GM18907 (cell line): Measurements from ENCODE around the gene ZNF615.
"Not testable (repeated sequence)": the region's sequence is repeated elsewhere in the genome, so short reads cannot be mapped to it uniquely, and the experiment has no call there.

Experiments
- ATAC-seq: cut with Tn5 transposase; IDR thresholded peaks from one replicate; pipeline ENCODE4 v1.9.1; 2021; ENCODE audit warnings: mild to moderate bottlenecking, moderate library complexity; ENCODE audit not compliant: unreplicated experiment

Gene ZNF615

GRCh38 chr19:52007806-52008557, at the start of gene ZNF615:
TSS of gene ZNF615 (minus strand) at chr19:52008211. CDS start at chr19:52003711, 4,500 bp downstream.
- peak; percentile 88 for ATAC-seq

DNA sequence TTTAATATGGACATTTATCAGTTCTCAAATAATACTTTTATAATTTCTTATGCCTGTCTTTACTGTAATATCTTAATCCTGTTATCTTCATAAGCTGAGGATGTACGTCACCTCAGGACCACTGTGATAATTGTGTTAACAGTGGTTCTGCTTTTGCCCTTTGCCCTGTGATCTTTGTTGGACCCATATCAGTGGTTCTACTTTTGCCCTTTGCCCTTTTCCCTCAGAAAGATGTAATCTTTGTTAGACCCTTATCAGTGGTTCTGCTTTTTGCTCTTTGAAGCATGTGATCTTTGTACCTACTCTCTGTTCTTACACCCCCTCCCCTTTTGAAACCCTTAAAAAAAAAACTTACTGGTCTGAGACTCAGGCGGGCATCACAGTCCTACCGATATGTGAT, 48.5 kb upstream of the ZNF615 start:
- not testable (repeated sequence) for ATAC-seq

GRCh38 chr19:52051736-52052135, 43.7 kb upstream of the ZNF615 start:
- ATAC-seq: not testable (repeated sequence)

DNA sequence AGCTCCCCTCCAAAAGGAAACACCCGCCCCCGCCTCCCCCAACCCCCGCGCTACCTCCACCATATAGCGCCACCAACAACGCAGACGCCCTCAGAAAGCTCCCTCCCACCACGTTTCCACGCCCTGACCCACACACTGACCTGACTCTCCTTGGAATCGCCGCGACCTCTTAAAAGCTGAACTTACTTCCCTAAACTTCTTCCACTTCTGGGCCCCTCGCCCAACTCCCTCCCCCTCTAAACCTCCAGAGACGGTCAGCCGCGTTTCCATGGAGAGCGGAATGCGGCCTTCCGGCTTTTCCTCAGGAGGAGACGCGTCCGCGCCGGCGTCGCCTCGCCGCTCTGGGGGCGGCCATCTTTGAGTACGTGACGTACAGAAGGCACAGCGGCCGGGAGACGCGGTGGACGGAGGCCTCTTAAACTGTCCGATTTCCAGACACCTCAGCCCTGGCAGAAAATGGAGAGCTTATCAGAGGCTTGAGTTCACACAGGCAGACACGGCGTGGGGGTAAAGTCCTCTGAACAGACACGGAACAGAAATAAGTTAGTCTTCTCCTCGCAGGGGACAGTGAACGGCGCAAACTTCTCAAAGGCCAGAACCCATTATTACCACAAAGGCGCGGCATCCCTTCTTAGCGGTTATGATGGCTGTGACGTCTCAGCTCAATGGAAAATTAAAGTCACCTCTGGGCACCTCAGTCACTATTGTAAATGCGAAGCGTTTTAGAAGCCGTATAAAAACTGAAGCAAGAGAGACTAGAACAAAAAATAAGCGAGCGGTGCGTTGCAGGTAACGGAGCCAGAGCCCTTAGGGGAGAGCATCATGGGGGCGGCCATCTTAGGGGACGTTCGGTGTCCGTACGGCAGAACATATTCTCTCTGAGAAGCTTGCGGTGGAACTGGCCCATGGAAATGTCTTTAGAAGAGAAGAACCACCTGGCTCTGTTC, 40.8 kb upstream of the ZNF615 start, which contains the start of gene ZNF432:
Gene ZNF432 (minus strand): TSS at position 284 of the 947 bp plus-strand sequence. CDS start 1,970 bp downstream, outside the sequence.
- peak; percentile 88 for ATAC-seq

GRCh38 chr19:52039169-52039568, 31.2 kb upstream of the ZNF615 start:
- ATAC-seq: no peak

DNA sequence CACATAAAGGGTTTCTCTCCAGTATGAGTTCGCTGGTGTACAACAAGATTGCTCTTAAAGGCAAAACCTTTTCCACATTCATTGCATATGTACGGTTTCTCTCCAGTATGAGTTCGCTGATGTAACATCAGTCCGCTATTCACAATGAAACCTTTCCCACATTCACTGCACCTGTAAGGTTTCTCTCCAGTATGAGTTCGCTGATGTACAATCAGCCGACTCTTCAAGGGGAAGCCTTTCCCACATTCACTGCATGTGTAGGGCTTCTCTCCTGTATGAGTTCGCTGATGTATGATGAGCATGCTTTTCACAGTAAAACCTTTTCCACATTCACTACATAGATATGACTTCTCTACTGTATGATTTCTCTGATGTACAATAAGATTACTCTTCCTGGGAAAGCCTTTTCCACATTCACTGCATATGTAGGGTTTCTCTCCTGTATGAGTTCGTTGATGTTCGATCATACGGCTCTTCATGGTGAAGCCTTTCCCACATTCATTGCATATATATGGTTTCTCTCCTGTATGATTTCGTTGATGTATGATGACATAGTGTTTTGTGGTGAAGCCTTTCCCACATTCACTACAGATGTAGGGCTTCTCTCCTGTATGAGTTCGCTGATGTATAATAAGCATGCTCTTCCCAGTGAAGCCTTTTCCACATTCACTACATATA, 26.2 kb upstream of the ZNF615 start:
- ATAC-seq: no peak

DNA sequence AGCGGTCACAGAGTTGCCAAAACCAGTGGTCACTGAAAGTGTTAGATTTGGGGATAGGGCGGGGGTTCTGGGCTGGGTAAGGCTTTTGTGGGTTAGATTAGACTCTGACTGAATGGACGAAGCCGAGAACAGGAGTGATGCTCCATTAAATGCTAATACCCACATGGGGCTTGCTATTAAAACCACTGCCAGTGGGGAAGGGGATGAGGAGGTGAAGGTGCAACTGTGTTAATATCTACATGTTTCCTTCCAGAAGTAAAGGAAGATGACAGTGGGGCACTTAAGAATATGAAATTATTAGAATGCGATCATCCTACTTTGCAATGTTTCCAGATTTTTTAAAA, 20.7 kb upstream of the ZNF615 start:
- ATAC-seq: peak; percentile 25

- peak; percentile 91 for ATAC-seq
Observed at GRCh38 chr19:52028027-52028779, 20.2 kb upstream of the ZNF615 start, which contains the start of gene ZNF614. TSS of gene ZNF614 (minus strand) at chr19:52028379. CDS start at chr19:52025745, 2,634 bp downstream.

DNA sequence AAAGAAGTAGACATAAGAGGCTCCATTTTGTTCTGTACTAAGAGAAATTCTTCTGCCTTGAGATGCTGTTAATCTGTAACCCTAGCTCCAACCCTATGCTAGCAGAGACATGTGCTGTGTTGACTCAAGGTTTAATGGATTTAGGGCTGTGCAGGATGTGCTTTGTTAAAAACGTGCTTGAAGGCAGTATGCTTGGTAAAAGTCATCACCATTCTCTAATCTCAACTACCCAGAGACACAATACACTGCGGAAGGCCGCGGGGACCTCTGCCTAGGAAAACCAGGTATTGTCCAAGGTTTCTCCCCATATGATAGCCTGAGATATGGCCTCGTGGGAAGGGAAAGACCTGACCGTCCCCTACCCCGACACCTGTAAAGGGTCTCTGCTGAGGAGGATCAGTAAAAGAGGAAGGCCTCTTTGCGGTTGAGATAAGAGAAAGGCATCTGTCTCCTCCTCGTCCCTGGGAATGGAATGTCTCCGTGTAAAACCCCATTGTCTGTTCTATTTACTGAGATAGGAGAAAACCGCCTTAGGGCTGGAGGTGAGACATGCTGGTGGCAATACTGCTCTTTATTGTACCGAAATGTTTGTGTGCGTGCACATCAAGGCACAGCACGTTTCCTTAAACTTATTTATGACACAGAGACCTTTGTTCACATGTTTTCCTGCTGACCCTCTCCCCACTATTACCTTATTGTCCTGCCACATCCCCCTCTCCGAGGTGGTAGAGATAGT, 18.4 kb upstream of the ZNF615 start:
- not testable (repeated sequence) for ATAC-seq

- not testable (repeated sequence) for ATAC-seq
Observed at GRCh38 chr19:52024478-52024877, 16.5 kb upstream of the ZNF615 start.

DNA sequence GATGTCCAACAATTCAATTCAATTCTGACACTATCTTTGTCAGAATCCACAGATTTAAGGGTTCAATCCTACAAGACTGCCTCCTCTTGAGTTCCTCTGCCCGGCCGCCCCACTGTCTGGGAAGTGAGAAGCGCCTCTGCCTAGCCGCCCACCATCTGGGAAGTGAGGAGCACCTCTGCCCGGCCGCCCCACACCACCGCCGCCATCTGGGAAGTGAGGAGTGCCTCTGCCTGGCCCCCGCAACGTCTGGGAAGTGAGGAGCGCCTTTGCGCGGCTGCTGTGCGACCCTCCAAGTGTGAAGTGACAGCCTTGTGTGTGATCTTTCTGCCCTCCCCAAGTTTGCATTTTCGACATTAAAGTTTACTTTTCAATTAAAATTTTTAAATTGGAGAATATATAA, 14.2 kb upstream of the ZNF615 start:
- no peak for ATAC-seq

GRCh38 chr19:52020506-52020905, 12.5 kb upstream of the ZNF615 start:
- no peak for ATAC-seq

- ATAC-seq: no peak
Observed at GRCh38 chr19:52010674-52011073, 2.7 kb upstream of the ZNF615 start.

DNA sequence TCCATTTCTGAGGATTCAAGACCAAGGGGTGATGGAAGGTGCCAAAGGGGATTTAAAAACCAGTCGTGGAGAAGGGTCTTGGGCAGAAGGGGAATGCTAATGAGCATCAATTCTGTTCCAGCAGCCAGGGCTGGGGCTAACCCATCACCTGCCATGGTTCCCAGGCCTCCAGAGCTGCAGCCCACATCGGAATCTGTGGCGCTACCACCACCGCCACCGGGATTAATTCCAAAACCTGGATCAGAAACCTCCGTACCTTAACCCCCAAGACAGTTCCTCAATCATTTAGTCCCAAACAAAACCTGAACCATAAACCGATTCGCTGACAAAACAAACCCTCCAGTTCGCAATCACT, 583 bp downstream of the ZNF615 start:
- ATAC-seq: peak; percentile 16

GRCh38 chr19:51994048-51994644, 13.9 kb downstream of the ZNF615 start:
- no peak for ATAC-seq

DNA sequence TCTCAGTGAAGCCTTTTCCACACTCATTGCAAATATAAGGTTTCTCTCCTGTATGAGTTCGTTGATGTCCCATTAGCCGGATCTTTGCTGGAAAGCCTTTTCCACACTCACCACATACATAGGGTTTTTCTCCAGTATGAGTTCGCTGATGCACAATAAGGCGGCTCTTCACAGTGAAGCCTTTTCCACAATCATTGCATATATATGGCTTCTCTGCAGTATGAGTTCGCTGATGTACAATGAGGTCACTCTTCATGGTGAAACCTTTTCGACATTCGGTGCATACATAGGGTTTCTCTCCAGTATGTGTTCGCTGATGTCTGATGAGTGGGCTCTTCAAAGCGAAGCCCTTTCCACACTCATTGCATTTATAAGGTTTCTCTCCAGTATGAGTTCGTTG, 14.6 kb downstream of the ZNF615 start:
- ATAC-seq: no peak

- ATAC-seq: peak; percentile 90
Observed at GRCh38 chr19:51986309-51987291, 21.4 kb downstream of the ZNF615 start, which contains the start of gene ZNF350. TSS of gene ZNF350 (minus strand) at chr19:51986840. CDS start at chr19:51974360, 12,480 bp downstream.

DNA sequence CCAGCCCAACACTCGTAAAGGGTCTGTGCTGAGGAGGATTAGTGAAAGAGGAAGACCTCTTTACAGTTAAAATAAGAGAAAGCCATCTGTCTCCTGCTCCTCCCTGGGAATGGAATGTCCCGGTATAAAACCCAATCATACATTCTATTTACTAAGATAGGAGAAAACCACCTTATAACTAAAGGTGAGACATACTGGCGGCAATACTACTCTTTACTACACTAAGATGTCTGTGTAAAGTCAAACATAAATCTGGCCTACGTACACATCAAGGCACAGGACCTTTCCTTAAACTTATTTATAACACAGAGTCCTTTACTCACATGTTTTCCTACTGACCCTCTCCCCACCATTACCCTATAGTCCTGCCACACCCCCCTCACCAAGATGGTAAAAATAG, 24.6 kb downstream of the ZNF615 start:
- no peak for ATAC-seq
